Measurements from ENCODE around the gene PGA4. TPM values are rescaled to one million over a fixed set of nuclear protein-coding genes. Genes with fewer than 3 reads are reported as not detected.
"Not testable (repeated sequence)": the region's sequence is repeated elsewhere in the genome, so short reads cannot be mapped to it uniquely, and the experiment has no call there.

Gene PGA4
- total RNA-seq (2021): 0.32 to 1.3 TPM in 2 of 3 replicates, not detected in the other
- Bru-seq, nascent RNA: not detected
- long read RNA-seq, experiment 1: 0 reads
- long read RNA-seq, experiment 2, partial matches to known transcripts: 0 of 1 reads
- long read RNA-seq, experiment 2, other reads (novel, unspliced or antisense): 0 of 1 reads
- long read RNA-seq, experiment 3, partial matches to known transcripts: 0 of 2 reads
- long read RNA-seq, experiment 3, other reads (novel, unspliced or antisense): 0 of 2 reads

DNA sequence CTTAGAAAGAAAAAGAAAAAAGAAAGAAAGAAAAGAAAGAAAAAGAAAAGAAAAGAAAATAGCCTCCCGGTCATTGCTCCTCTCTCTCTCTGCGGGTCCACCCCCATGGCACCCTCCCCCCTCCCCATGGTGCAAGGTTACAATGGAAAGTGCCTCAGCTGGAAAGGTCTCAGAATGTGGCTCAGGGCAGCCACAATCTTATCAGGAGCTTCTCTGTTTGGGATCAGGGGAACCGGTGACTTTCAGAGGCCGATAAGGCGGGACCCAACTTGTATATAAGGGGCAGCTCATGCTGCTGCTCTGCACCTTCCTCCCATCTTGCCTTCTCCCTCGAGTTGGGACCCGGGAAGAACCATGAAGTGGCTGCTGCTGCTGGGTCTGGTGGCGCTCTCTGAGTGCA is at the start of gene PGA4:
Gene PGA4, plus strand, starts transcription at position 301 of the 400 bp plus-strand sequence. Its CDS starts 54 bp downstream, at position 355.
- H3K27ac Mint-ChIP-seq; H3K9me3 Mint-ChIP-seq; CTCF ChIA-PET; H3K4me1 Mint-ChIP-seq; H3K4me3 Mint-ChIP-seq; H3K36me3 Mint-ChIP-seq; DNase-seq (ENCODE audit: low spot score); POLR2A ChIA-PET; H3K27me3 Mint-ChIP-seq (ENCODE audit: low read depth): not testable (repeated sequence)
- peak; percentile 8; the same call in 1 of the 2 replicates for ATAC-seq

DNA sequence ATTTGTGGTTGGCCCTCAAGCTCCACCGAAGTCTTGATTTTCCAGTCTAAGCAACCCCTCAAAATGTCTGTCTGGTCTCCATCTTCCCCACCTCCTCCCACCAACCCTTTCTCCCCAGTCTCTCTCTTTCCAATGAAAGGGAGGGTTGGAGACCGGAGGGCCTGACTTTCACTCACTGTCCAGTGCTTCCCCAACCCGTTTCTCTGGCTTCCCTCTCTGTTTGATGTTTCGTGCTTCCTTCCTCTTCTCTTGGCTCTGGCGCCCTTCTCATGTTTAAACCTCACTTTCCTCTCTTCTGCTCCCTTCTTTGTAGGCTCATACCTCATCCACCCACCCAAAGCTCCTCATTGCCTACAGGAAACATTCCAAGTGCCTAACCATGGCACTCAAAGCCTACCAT is 49.8 kb upstream of the PGA4 start:
- no peak for TF ChIP-seq ETV6 (CRISPR knock-in tag; IDR thresholded peaks at IDR 0.05)
- TF ChIP-seq AFF4 (CRISPR knock-in tag; IDR thresholded peaks at IDR 0.05; ENCODE audit: borderline replicate concordance): no peak
- TF ChIP-seq ESRRA (CRISPR knock-in tag; IDR thresholded peaks at IDR 0.05; ENCODE audit: borderline replicate concordance): no peak
- TF ChIP-seq IRF2 (CRISPR knock-in tag; IDR thresholded peaks at IDR 0.05; ENCODE audit: borderline replicate concordance, low read depth): no peak
- TF ChIP-seq ZNF317 (CRISPR knock-in tag; IDR thresholded peaks at IDR 0.05; ENCODE audit: borderline replicate concordance, low read depth): no peak
- TF ChIP-seq ZBTB21 (CRISPR knock-in tag; IDR thresholded peaks at IDR 0.05; ENCODE audit: borderline replicate concordance): no peak
- TF ChIP-seq FOXK1 (CRISPR knock-in tag; IDR thresholded peaks at IDR 0.05): no peak
- TF ChIP-seq, protein P1, sequence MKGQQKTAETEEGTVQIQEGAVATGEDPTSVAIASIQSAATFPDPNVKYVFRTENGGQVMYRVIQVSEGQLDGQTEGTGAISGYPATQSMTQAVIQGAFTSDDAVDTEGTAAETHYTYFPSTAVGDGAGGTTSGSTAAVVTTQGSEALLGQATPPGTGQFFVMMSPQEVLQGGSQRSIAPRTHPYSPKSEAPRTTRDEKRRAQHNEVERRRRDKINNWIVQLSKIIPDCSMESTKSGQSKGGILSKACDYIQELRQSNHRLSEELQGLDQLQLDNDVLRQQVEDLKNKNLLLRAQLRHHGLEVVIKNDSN (CRISPR knock-in tag; IDR thresholded peaks at IDR 0.05): no peak
- TF ChIP-seq, protein P2, sequence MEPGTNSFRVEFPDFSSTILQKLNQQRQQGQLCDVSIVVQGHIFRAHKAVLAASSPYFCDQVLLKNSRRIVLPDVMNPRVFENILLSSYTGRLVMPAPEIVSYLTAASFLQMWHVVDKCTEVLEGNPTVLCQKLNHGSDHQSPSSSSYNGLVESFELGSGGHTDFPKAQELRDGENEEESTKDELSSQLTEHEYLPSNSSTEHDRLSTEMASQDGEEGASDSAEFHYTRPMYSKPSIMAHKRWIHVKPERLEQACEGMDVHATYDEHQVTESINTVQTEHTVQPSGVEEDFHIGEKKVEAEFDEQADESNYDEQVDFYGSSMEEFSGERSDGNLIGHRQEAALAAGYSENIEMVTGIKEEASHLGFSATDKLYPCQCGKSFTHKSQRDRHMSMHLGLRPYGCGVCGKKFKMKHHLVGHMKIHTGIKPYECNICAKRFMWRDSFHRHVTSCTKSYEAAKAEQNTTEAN (CRISPR knock-in tag; IDR thresholded peaks at IDR 0.05): no peak
- TF ChIP-seq, protein P3, sequence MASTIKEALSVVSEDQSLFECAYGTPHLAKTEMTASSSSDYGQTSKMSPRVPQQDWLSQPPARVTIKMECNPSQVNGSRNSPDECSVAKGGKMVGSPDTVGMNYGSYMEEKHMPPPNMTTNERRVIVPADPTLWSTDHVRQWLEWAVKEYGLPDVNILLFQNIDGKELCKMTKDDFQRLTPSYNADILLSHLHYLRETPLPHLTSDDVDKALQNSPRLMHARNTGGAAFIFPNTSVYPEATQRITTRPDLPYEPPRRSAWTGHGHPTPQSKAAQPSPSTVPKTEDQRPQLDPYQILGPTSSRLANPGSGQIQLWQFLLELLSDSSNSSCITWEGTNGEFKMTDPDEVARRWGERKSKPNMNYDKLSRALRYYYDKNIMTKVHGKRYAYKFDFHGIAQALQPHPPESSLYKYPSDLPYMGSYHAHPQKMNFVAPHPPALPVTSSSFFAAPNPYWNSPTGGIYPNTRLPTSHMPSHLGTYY (CRISPR knock-in tag; IDR thresholded peaks at IDR 0.05): no peak
- TF ChIP-seq ZNF396 (CRISPR knock-in tag; IDR thresholded peaks at IDR 0.05; ENCODE audit: borderline replicate concordance): no peak
- TF ChIP-seq ELF4 (CRISPR knock-in tag; IDR thresholded peaks at IDR 0.05; ENCODE audit: low read depth): no peak
- TF ChIP-seq ZNF121 (CRISPR knock-in tag; IDR thresholded peaks at IDR 0.05): no peak
- no peak for TF ChIP-seq TEAD1 (CRISPR knock-in tag; IDR thresholded peaks at IDR 0.05)
- no peak for TF ChIP-seq JUN (CRISPR knock-in tag; IDR thresholded peaks at IDR 0.05)
- no peak for TF ChIP-seq NFATC4 (CRISPR knock-in tag; IDR thresholded peaks at IDR 0.05)
- TF ChIP-seq, protein P4, sequence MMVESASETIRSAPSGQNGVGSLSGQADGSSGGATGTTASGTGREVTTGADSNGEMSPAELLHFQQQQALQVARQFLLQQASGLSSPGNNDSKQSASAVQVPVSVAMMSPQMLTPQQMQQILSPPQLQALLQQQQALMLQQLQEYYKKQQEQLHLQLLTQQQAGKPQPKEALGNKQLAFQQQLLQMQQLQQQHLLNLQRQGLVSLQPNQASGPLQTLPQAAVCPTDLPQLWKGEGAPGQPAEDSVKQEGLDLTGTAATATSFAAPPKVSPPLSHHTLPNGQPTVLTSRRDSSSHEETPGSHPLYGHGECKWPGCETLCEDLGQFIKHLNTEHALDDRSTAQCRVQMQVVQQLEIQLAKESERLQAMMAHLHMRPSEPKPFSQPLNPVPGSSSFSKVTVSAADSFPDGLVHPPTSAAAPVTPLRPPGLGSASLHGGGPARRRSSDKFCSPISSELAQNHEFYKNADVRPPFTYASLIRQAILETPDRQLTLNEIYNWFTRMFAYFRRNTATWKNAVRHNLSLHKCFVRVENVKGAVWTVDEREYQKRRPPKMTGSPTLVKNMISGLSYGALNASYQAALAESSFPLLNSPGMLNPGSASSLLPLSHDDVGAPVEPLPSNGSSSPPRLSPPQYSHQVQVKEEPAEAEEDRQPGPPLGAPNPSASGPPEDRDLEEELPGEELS (CRISPR knock-in tag; IDR thresholded peaks at IDR 0.05): no peak
- ChIA-PET CTCF (no interaction called here), POLR2A (no interaction called here)
- Mint-ChIP-seq H3K27me3 (ENCODE audit: low read depth) (peaks cover 11% of the 10 kb centered on the region), H3K9me3 (peaks cover 20% of the 10 kb centered on the region), H3K4me1 (no peaks in the 10 kb centered on the region), H3K27ac (no peak overlapping the region), H3K4me3 (no peak overlapping the region), H3K36me3 (peaks cover 2% of the 10 kb centered on the region; the same call in 1 of the 2 replicates)
- no peak for DNase-seq (ENCODE audit: low spot score)
- ATAC-seq: no peak

All from WTC11 (cell line).